Trophoblast cell (in vitro differentiated cells and primary cell): Measurements from ENCODE around the gene ZNF23. TPM values are rescaled to one million over a fixed set of nuclear protein-coding genes. Genes with fewer than 3 reads are reported as not detected.
"Not testable (repeated sequence)": the region's sequence is repeated elsewhere in the genome, so short reads cannot be mapped to it uniquely, and the experiment has no call there.

Experiments
- DNase-seq, 2 donors: peaks; one replicate each; pipeline ENCODE4 v3.0.0-alpha.2; 2016
- H2AFZ ChIP-seq: 2 replicates; pipeline ENCODE4 v1.6.1; 2013; ENCODE audit warnings: low read length, moderate library complexity, mild to moderate bottlenecking; ENCODE audit not compliant: insufficient read depth, poor library complexity
- H2AK5ac ChIP-seq: 2 replicates; pipeline ENCODE4 v1.6.1; 2013; ENCODE audit warnings: mild to moderate bottlenecking, low read length
- H2BK120ac ChIP-seq: 2 replicates; pipeline ENCODE4 v1.6.1; 2013; ENCODE audit warnings: low read length, mild to moderate bottlenecking, moderate library complexity; ENCODE audit not compliant: insufficient read depth, poor library complexity
- H2BK12ac ChIP-seq: 2 replicates; pipeline ENCODE4 v1.6.1; 2013; ENCODE audit warnings: mild to moderate bottlenecking, low read length, moderate library complexity
- H2BK5ac ChIP-seq: 2 replicates; pipeline ENCODE4 v1.6.1; 2013; ENCODE audit warnings: low read length, low read depth, moderate library complexity, mild to moderate bottlenecking; ENCODE audit not compliant: poor library complexity
- H3K14ac ChIP-seq: 2 replicates; pipeline ENCODE4 v1.6.1; 2013; ENCODE audit warnings: mild to moderate bottlenecking, low read length
- H3K18ac ChIP-seq: 2 replicates; pipeline ENCODE4 v1.6.1; 2013; ENCODE audit warnings: mild to moderate bottlenecking, low read length
- H3K23ac ChIP-seq: 2 replicates; pipeline ENCODE4 v1.6.1; 2013; ENCODE audit warnings: low read length
- H3K27ac ChIP-seq: 2 replicates; pipeline ENCODE4 v1.5.1; 2013; ENCODE audit warnings: low read depth, mild to moderate bottlenecking, inconsistent platforms, low read length, moderate library complexity
- H3K27me3 ChIP-seq: 2 replicates; pipeline ENCODE4 v1.6.1; 2013; ENCODE audit warnings: inconsistent platforms, mild to moderate bottlenecking, low read length, moderate library complexity; ENCODE audit not compliant: insufficient read depth
- H3K36me3 ChIP-seq, 2 experiments: 1 replicate in 1 of 2; 2 replicates in 1 of 2; pipeline ENCODE4 v1.6.1; 2013; ENCODE audit warnings: low read length in 2 of 2, mild to moderate bottlenecking in 2 of 2, moderate library complexity in 1 of 2; ENCODE audit not compliant: insufficient read depth in 2 of 2, control insufficient read depth in 1 of 2
- H3K4ac ChIP-seq: 2 replicates; pipeline ENCODE4 v1.6.1; 2013; ENCODE audit warnings: low read depth, mild to moderate bottlenecking, low read length, moderate library complexity
- H3K4me1 ChIP-seq, 2 experiments: 1 replicate in 1 of 2; 2 replicates in 1 of 2; pipeline ENCODE4 v1.6.1; 2013; ENCODE audit warnings: low read length in 2 of 2, mild to moderate bottlenecking in 2 of 2, moderate library complexity in 1 of 2; ENCODE audit not compliant: insufficient read depth in 2 of 2, control insufficient read depth in 1 of 2
- H3K4me2 ChIP-seq: 2 replicates; pipeline ENCODE4 v1.6.1; 2013; ENCODE audit warnings: inconsistent platforms, mild to moderate bottlenecking, low read length, moderate library complexity
- H3K4me3 ChIP-seq: 2 replicates; pipeline ENCODE4 v1.5.1; 2013; ENCODE audit warnings: mild to moderate bottlenecking, low read depth, low read length, inconsistent platforms
- H3K79me1 ChIP-seq: one replicate; pipeline ENCODE4 v1.6.1; 2013; ENCODE audit warnings: low read length
- H3K79me2 ChIP-seq: 2 replicates; pipeline ENCODE4 v1.6.1; 2013; ENCODE audit warnings: low read length, mild to moderate bottlenecking; ENCODE audit not compliant: control insufficient read depth, insufficient read depth, poor library complexity
- H3K9ac ChIP-seq: 2 replicates; pipeline ENCODE4 v1.6.1; 2013; ENCODE audit warnings: mild to moderate bottlenecking, low read length
- H3K9me3 ChIP-seq: 2 replicates; pipeline ENCODE4 v1.6.1; 2013; ENCODE audit warnings: low read depth, mild to moderate bottlenecking, control low read depth, inconsistent platforms, low read length; ENCODE audit not compliant: insufficient read depth
- H4K12ac ChIP-seq: 2 replicates; pipeline ENCODE4 v1.6.1; 2013; ENCODE audit warnings: low read depth, mild to moderate bottlenecking, low read length, moderate library complexity
- H4K8ac ChIP-seq: 2 replicates; pipeline ENCODE4 v1.6.1; 2013; ENCODE audit warnings: low read depth, mild to moderate bottlenecking, low read length, moderate library complexity
- H4K91ac ChIP-seq: one replicate; pipeline ENCODE4 v1.6.1; 2013; ENCODE audit warnings: low read depth, mild to moderate bottlenecking, low read length, moderate library complexity
- WGBS: extraction: QIAGEN DNeasy Blood & Tissue Kit; methylation state at CpG from one replicate; pipeline ENCODE4 v1.1.7; 2013; ENCODE audit warnings: missing lambda C conversion rate; ENCODE audit not compliant: insufficient read length, insufficient coverage; ENCODE audit errors: extremely low coverage; 5-methylcytosine and 5-hydroxymethylcytosine counted together
- polyA plus RNA-seq: library from polyadenylated mRNA; stranded (reverse); fragments of 200-250 nt; gene quantifications from 2 replicates; pipeline ENCODE4 v1.2.3, GENCODE V29; 2013

The ZNF23 gene
- 4.1 and 4.3 TPM in 2 replicates for polyA plus RNA-seq

DNA sequence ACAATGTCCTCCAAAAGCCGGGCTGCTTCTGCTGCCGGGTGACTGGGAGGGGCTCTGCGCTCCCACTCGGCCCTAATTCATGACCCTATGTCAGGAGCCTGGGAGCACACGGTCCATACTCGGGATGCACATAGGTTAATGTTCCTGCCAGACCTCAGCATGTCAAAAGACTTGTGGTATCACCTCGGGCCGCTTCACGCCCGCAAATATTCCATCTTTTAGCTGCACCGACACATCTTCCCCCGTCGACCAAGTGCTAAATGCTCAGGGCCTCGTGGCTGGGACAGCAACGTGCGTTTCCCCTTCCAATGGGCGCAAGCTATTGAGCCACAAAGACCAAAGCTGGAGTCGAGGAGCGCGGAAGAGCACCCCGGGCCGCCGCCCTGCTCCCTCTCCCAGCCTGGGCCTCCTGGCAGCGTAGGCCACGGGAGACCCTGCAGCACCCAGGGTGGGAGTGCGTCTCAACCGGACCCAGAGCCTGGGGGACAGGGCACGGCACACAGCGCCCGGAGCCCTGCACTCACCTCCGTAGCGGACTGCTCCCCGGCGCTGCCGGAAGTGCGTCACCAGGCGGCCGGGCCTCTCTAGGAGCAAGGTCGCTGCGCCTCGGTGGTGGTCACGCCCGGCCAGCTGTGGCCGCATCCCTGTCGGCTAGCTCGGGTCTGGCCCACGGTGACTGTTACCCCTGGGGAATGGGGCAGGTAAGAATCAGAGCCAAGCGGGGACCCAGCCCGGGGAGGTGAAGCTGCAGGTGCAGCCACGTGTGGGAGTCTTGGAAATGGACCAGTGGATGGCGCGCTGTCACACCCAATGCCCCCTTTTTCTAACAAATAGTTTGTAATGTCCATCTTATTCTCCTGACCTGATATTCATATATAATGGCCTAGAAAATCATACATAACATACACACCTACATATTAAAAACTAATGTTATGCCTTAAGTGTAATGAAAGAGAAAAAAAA is at the start of gene ZNF23:
TSS of gene ZNF23 (minus strand) at position 562 of the 963 bp plus-strand sequence. CDS start 5,451 bp downstream, outside the sequence.
- H3K4ac ChIP-seq, result peak within 1 kb of the TSS; percentile 57
- H2BK5ac ChIP-seq, result no peak within 1 kb of the TSS
- H2AFZ ChIP-seq, result peak within 1 kb of the TSS; percentile 59
- no peak within 1 kb of the TSS for H3K27ac ChIP-seq
- no peaks in the 10 kb centered on the region for H3K27me3 ChIP-seq
- H4K91ac ChIP-seq, result peak within 1 kb of the TSS; percentile 52
- H3K4me3 ChIP-seq, result peak within 1 kb of the TSS; percentile 98
- peaks cover 5% of the 10 kb centered on the region for H3K79me2 ChIP-seq
- peak within 1 kb of the TSS; percentile 99 for H4K8ac ChIP-seq
- H3K23ac ChIP-seq, result no peak within 1 kb of the TSS
- peak within 1 kb of the TSS; percentile 98 for H3K9ac ChIP-seq
- H3K9me3 ChIP-seq, result no peaks in the 10 kb centered on the region
- no CpG with 5 or more reads among the region's 52 CpGs for WGBS
- H2BK120ac ChIP-seq, result no peak within 1 kb of the TSS
- H3K36me3 ChIP-seq, result no peaks in the 10 kb centered on the region
- peaks cover 3% of the 10 kb centered on the region for H3K79me1 ChIP-seq
- peak within 1 kb of the TSS; percentile 82 for H3K14ac ChIP-seq
- no peak within 1 kb of the TSS for H2BK12ac ChIP-seq
- H3K4me2 ChIP-seq, result peak within 1 kb of the TSS; percentile 98
- peaks cover 0 to 4% of the 10 kb centered on the region in 2 experiments for H3K4me1 ChIP-seq
- DNase-seq, result peak; percentile 58 to 84
- peak within 1 kb of the TSS; percentile 41 for H2AK5ac ChIP-seq
- peak within 1 kb of the TSS; percentile 67 for H3K18ac ChIP-seq
- peak within 1 kb of the TSS; percentile 93 for H4K12ac ChIP-seq

- Histone ChIP-seq H3K27me3 (no peaks in the 10 kb centered on the region), H3K4ac (no peak overlapping the region), H3K18ac (no peak overlapping the region), H3K27ac (no peak overlapping the region), H2AK5ac (no peak overlapping the region), H3K9ac (no peak overlapping the region), H4K8ac (no peak overlapping the region), H3K36me3 (no peaks in the 10 kb centered on the region), H2BK12ac (no peak overlapping the region), H3K23ac (no peak overlapping the region), H3K4me1 (no peaks in the 10 kb centered on the region), H4K91ac (no peak overlapping the region), H3K79me1 (no peaks in the 10 kb centered on the region), H4K12ac (no peak overlapping the region), H3K4me2 (no peak overlapping the region), H3K4me3 (no peak overlapping the region), H2AFZ (no peak overlapping the region), H2BK120ac (no peak overlapping the region), H3K14ac (no peak overlapping the region), H3K9me3 (no peaks in the 10 kb centered on the region), H3K79me2 (no peaks in the 10 kb centered on the region), H2BK5ac (no peak overlapping the region)
- no CpG with 5 or more reads among the region's 1 CpG for WGBS
- no peak for DNase-seq
Measured at GRCh38 chr16:71507061-71507460, 45.0 kb upstream of the ZNF23 start.

DNA sequence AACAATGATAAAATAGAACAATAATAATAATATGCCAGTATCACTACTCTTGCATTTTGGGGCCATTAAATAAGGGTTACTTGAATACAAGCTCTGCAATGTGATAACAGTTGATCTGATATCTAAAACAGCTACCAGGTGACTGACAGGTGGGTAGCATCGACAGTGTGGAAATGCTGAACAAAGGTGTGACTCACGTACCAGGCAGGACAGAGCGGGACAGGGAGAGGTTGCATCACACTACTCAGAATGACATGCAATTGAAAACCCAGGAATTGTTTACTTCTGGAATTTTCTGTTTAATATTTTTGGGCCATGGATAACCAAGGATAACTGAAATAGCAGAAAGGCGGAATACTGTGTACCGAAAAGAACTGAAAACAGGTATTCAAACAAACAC is 42.9 kb upstream of the ZNF23 start:
- peak; percentile 51 to 72 for DNase-seq
- Histone ChIP-seq H3K9ac (no peak overlapping the region), H2AFZ (no peak overlapping the region), H4K12ac (no peak overlapping the region), H4K8ac (no peak overlapping the region), H4K91ac (no peak overlapping the region), H2BK120ac (no peak overlapping the region), H3K14ac (no peak overlapping the region), H2BK12ac (no peak overlapping the region), H3K4ac (no peak overlapping the region), H3K27ac (no peak overlapping the region), H3K27me3 (no peaks in the 10 kb centered on the region), H2BK5ac (no peak overlapping the region), H3K79me2 (no peaks in the 10 kb centered on the region), H3K79me1 (no peaks in the 10 kb centered on the region), H3K4me2 (no peak overlapping the region), H3K9me3 (no peaks in the 10 kb centered on the region), H3K4me1 (no peaks in the 10 kb centered on the region), H3K4me3 (no peak overlapping the region), H2AK5ac (no peak overlapping the region), H3K18ac (no peak overlapping the region), H3K36me3 (no peaks in the 10 kb centered on the region), H3K23ac (no peak overlapping the region)
- WGBS, result no CpG with 5 or more reads among the region's 5 CpGs

DNA sequence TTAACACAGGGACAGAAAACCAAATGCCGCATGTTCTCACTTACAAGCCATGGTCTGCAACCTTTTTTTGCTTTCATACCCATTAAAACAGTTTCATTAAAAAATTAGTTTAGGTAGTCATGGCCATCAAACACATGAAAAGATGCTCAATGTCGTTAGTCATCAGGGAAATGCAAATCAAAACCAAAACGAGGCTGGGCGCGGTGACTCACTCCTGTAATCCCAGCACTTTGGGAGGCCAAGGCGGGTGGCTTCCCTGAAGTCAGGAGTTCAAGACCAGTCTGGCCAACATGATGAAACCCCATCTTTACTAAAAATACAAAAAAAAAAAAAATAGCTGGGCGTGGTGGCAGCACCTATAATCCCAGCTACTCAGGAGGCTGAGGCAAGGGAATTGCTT is 42.0 kb upstream of the ZNF23 start:
- not testable (repeated sequence) for H3K14ac ChIP-seq, H3K79me2 ChIP-seq, H2BK5ac ChIP-seq, H3K4me1 ChIP-seq, H3K23ac ChIP-seq, H3K27ac ChIP-seq, H4K91ac ChIP-seq, H3K36me3 ChIP-seq, H4K12ac ChIP-seq, H3K18ac ChIP-seq, H4K8ac ChIP-seq, H3K27me3 ChIP-seq, H2BK12ac ChIP-seq, H2AK5ac ChIP-seq, H2BK120ac ChIP-seq, H3K9me3 ChIP-seq, H3K79me1 ChIP-seq, H3K4ac ChIP-seq, H3K9ac ChIP-seq, H3K4me2 ChIP-seq, H3K4me3 ChIP-seq, H2AFZ ChIP-seq, DNase-seq
- no CpG with 5 or more reads among the region's 7 CpGs for WGBS
